ENCODE measurements around the gene WWC2.

GRCh38 chr4:183347566-183347965 lies 248.5 kb downstream of the WWC2 start:
- no peak for TF ChIP-seq CTCF (IDR thresholded peaks at IDR 0.05 in 2 of 3, conservative IDR thresholded peaks at IDR 0.05 in 1 of 3; ENCODE audit: borderline replicate concordance in 1 of 3, insufficient read depth in 1 of 3, low read depth in 2 of 3, low read length in 2 of 3)
- no peak for TF ChIP-seq FOSL1 (IDR thresholded peaks at IDR 0.05; ENCODE audit: low read depth)
- TF ChIP-seq MAX (IDR thresholded peaks at IDR 0.05) = no peak
- TF ChIP-seq POLR2A (IDR thresholded peaks at IDR 0.05; ENCODE audit: borderline replicate concordance, extremely low read depth, insufficient read depth, insufficient read length) = no peak
- TF ChIP-seq SRF (IDR thresholded peaks at IDR 0.05; ENCODE audit: low read depth) = no peak
- no peak for TF ChIP-seq EZH2phosphoT487 (IDR thresholded peaks at IDR 0.05; ENCODE audit: borderline replicate concordance)
- no peak for TF ChIP-seq POLR2AphosphoS5 (IDR thresholded peaks at IDR 0.05; ENCODE audit: low read depth, low read length)
- TF ChIP-seq SP1 (IDR thresholded peaks at IDR 0.05; ENCODE audit: low read depth) = no peak
- no peak for TF ChIP-seq TCF7L2 (IDR thresholded peaks at IDR 0.05; ENCODE audit: borderline replicate concordance, extremely low read depth, insufficient read depth, insufficient read length)
- TF ChIP-seq CEBPB (IDR thresholded peaks at IDR 0.05; ENCODE audit: low read depth) = no peak
- TF ChIP-seq EGR1 (IDR thresholded peaks at IDR 0.05; ENCODE audit: low read depth) = no peak
